Measurements from ENCODE around the gene CNKSR3. TPM values are rescaled to one million over a fixed set of nuclear protein-coding genes. Genes with fewer than 3 reads are reported as not detected.
A peak's percentile ranks its signal among the peaks of the same experiment; 100 is the strongest.

The CNKSR3 gene
- total RNA-seq: 11.8 TPM
- long read RNA-seq, full-length matches to known transcripts: 21 of 27 reads
- long read RNA-seq, partial matches to known transcripts: 1 of 27 reads
- long read RNA-seq, other reads (novel, unspliced or antisense): 5 of 27 reads

DNA sequence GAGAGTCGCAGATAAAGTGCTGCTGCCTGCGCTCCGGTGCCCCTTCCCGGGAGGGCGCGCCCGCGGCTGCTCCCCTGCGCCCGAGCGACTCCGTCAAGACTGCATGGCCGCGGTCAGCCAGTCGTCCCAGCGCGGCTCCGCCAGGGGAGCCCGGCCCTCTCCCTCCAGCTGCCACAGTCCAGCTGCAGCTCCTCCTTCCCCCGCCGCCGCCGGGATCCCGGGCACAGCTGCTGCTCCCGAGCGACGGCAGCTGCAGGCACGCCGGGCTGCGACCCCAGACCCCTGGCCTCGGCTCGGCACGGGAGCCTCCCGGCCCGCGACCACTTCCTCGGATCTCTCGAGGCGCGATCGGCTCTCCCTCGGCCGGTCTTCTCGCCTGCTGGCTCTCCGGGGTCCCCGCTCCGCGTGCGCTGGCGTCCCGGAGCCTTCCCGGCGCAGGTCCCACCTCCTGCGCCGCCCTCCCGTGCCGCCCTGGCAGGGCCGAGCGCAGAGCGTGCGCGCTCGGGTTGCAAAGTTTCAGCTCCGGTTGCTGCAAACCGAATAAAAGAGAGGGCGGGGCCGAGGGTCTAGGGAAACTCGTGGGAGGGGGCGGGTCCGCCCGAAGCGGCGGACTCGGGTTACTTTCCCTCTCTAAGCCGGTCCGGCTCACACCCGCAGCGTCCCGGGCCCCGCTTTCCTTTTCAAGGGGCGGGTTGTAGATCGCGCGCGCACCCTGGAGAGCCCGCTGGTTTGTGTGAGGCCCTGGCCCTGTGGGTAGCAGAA lies at the start of gene CNKSR3:
Gene CNKSR3, minus strand, starts transcription at position 542 of the 762 bp plus-strand sequence. CDS start 571 bp downstream, outside the sequence.
- peak; percentile 90 for ATAC-seq
- no peak for TF ChIP-seq CTCF (IDR thresholded peaks at IDR 0.05)
- Histone ChIP-seq H3K4me1 (peaks cover 18% of the 10 kb centered on the region), H3K9me3 (no peaks in the 10 kb centered on the region), H3K27me3 (no peaks in the 10 kb centered on the region), H3K27ac (peak within 1 kb of the TSS; percentile 86), H3K36me3 (no peaks in the 10 kb centered on the region), H3K4me3 (peak within 1 kb of the TSS; percentile 76)
- peak; percentile 92 for DNase-seq
- intact Hi-C loops (cut with DNase I): no loop called here

GRCh38 chr6:154558984-154559383 lies 48.5 kb upstream of the CNKSR3 start:
- no peak for ATAC-seq
- Histone ChIP-seq H3K27ac (no peak overlapping the region), H3K27me3 (no peaks in the 10 kb centered on the region), H3K4me3 (no peak overlapping the region), H3K9me3 (no peaks in the 10 kb centered on the region), H3K36me3 (no peaks in the 10 kb centered on the region), H3K4me1 (no peaks in the 10 kb centered on the region)
- DNase-seq: no peak
- TF ChIP-seq CTCF (IDR thresholded peaks at IDR 0.05): no peak
- intact Hi-C loops (cut with DNase I): no loop called here

- intact Hi-C loops (cut with DNase I): no loop called here
- H3K4me3 ChIP-seq: no peak overlapping the region
- no peaks in the 10 kb centered on the region for H3K36me3 ChIP-seq
- H3K27ac ChIP-seq: no peak overlapping the region
- no peaks in the 10 kb centered on the region for H3K27me3 ChIP-seq
- no peaks in the 10 kb centered on the region for H3K9me3 ChIP-seq
- no peak for TF ChIP-seq CTCF (IDR thresholded peaks at IDR 0.05)
- H3K4me1 ChIP-seq: no peaks in the 10 kb centered on the region
- ATAC-seq (no peak), DNase-seq (no peak)
These were observed 48.0 kb upstream of the CNKSR3 start for GRCh38 chr6:154558513-154558912.

GRCh38 chr6:154555073-154555677 lies 44.7 kb upstream of the CNKSR3 start:
- no peak for TF ChIP-seq CTCF (IDR thresholded peaks at IDR 0.05)
- DNase-seq (no peak), ATAC-seq (peak; percentile 53)
- Histone ChIP-seq H3K27me3 (no peaks in the 10 kb centered on the region), H3K27ac (no peak overlapping the region), H3K4me1 (no peaks in the 10 kb centered on the region), H3K9me3 (no peaks in the 10 kb centered on the region), H3K4me3 (no peak overlapping the region), H3K36me3 (no peaks in the 10 kb centered on the region)
- intact Hi-C loops (cut with DNase I): no loop called here

DNA sequence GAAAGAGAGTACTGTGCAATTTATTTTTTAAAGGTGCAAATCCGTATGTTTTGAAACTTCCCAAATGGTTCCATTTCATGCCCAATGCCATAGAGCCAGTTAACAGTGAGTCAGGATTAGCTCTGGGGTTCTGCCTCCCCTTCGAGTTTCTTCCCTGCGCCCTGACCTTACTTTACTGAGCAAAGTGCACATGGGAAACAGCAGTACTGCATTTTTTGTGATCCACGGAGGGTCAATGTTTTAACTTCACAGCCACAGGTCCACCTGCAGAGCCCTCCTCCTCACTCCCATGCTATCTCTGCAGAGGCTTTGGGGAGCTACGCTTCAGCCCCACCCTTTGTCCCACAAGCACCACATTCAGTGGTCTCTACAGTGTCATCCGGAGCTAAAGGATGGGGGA lies 44.0 kb upstream of the CNKSR3 start:
- no peak for ATAC-seq
- Histone ChIP-seq H3K36me3 (no peaks in the 10 kb centered on the region), H3K27ac (no peak overlapping the region), H3K4me1 (no peaks in the 10 kb centered on the region), H3K27me3 (no peaks in the 10 kb centered on the region), H3K4me3 (no peak overlapping the region), H3K9me3 (no peaks in the 10 kb centered on the region)
- intact Hi-C loops (cut with DNase I): no loop called here
- no peak for TF ChIP-seq CTCF (IDR thresholded peaks at IDR 0.05)
- no peak for DNase-seq
